ENCODE measurements around the gene LRRN3. TPM values are rescaled to one million over a fixed set of nuclear protein-coding genes. Genes with fewer than 3 reads are reported as not detected.

Gene LRRN3
- total and polyA plus RNA-seq, 2 experiments from 2014 or later, result 3.7 to 6.8 TPM

DNA sequence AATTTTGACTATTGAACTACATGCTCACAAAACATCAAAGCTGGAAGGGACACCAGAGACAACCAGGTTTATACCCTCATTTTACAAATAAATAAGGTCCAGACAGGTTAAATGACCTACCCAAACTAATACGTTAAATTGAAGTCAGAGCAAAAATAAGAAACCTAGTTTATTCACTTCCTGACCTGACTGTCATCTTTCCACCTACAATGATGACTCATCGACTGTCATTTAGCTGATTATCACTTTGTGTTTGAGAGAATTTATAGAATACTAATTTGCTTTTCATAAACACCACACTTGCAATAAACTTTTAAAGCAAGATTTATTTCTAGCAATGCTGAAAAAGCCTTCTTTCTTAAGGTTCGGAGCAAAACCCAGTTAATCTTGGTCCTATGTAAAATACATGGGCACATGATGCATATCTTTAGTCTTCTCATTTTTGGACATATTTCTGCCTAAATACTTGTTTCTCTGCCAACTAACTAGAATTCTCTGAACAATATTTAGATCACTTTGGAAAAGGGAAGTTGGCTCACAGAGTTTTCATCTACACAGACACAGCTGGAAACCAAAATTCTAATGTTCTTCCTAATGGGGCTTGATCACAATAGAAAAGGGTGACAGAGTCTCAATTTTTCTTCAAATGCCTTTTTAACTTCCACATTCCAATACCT, 16.7 kb upstream of the LRRN3 start:
- WGBS (ENCODE audit: low lambda C conversion rate, missing lambda C conversion rate), result 75% methylated on average over 3 of the region's 3 CpGs
- DNase-seq (ENCODE audit: low spot score), result no peak
- no peaks in the 10 kb centered on the region for H3K36me3 ChIP-seq (replicated peaks; ENCODE audit: insufficient read depth, low read depth)

DNA sequence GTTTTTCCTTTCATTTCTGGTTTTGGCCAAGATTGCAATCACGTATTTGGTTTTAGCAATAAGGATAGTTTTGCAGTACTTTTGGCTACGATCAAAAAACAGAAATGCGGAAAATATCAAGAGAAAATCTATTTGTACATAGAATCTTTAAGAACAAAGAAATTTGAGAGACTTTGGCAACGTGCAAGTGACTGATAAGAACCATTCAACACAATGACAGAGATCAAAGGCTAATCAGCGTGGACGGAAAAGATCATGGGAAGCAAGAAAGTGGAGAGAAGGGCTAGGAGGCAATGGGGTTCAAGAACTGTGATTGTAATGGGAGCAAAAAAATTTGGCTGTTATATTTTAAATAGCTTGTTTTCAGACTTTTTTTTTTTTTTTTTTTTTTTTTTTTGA, 16.2 kb upstream of the LRRN3 start:
- Histone ChIP-seq H3K4me2 (no peak overlapping the region), H3K27me3 (no peaks in the 10 kb centered on the region), H3K79me2 (no peaks in the 10 kb centered on the region), H3K4me1 (ENCODE audit: insufficient read depth) (peaks cover 6% of the 10 kb centered on the region), H3K27ac (no peak overlapping the region), H2AFZ (no peak overlapping the region), H3K4me3 (no peak overlapping the region), H3K9me3 (ENCODE audit: low read depth) (no peaks in the 10 kb centered on the region), H4K20me1 (ENCODE audit: insufficient read depth, poor library complexity, severe bottlenecking) (no peaks in the 10 kb centered on the region), H3K9me2 (replicated peaks; ENCODE audit: insufficient read depth) (no peaks in the 10 kb centered on the region), H3K36me3 (replicated peaks; ENCODE audit: insufficient read depth, low read depth) (no peaks in the 10 kb centered on the region)
- WGBS (ENCODE audit: low lambda C conversion rate, missing lambda C conversion rate), result 65% methylated on average over 6 of the region's 6 CpGs
- no peak for DNase-seq (ENCODE audit: low spot score)
- TF ChIP-seq, protein P1, sequence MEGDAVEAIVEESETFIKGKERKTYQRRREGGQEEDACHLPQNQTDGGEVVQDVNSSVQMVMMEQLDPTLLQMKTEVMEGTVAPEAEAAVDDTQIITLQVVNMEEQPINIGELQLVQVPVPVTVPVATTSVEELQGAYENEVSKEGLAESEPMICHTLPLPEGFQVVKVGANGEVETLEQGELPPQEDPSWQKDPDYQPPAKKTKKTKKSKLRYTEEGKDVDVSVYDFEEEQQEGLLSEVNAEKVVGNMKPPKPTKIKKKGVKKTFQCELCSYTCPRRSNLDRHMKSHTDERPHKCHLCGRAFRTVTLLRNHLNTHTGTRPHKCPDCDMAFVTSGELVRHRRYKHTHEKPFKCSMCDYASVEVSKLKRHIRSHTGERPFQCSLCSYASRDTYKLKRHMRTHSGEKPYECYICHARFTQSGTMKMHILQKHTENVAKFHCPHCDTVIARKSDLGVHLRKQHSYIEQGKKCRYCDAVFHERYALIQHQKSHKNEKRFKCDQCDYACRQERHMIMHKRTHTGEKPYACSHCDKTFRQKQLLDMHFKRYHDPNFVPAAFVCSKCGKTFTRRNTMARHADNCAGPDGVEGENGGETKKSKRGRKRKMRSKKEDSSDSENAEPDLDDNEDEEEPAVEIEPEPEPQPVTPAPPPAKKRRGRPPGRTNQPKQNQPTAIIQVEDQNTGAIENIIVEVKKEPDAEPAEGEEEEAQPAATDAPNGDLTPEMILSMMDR (IDR thresholded peaks at IDR 0.05; ENCODE audit: poor library complexity), result no peak
- TF ChIP-seq EZH2phosphoT487 (IDR thresholded peaks at IDR 0.05; ENCODE audit: low read depth, severe bottlenecking, unreplicated experiment) (no peak), EZH2 (IDR thresholded peaks at IDR 0.05; ENCODE audit: borderline replicate concordance) (no peak)

More for the DNA sequence above, 16.7 kb upstream of the LRRN3 start:
- no peaks in the 10 kb centered on the region for H3K79me2 ChIP-seq
- peaks cover 6% of the 10 kb centered on the region for H3K4me1 ChIP-seq (ENCODE audit: insufficient read depth)
- no peak overlapping the region for H3K4me2 ChIP-seq
- no peaks in the 10 kb centered on the region for H3K9me2 ChIP-seq (replicated peaks; ENCODE audit: insufficient read depth)
- no peak overlapping the region for H3K4me3 ChIP-seq
- H2AFZ ChIP-seq, result no peak overlapping the region
- H4K20me1 ChIP-seq (ENCODE audit: insufficient read depth, poor library complexity, severe bottlenecking), result no peaks in the 10 kb centered on the region
- TF ChIP-seq, protein P1 (IDR thresholded peaks at IDR 0.05; ENCODE audit: poor library complexity), result no peak
- TF ChIP-seq EZH2 (IDR thresholded peaks at IDR 0.05; ENCODE audit: borderline replicate concordance) (no peak), EZH2phosphoT487 (IDR thresholded peaks at IDR 0.05; ENCODE audit: low read depth, severe bottlenecking, unreplicated experiment) (no peak)
- H3K27ac ChIP-seq, result no peak overlapping the region
- H3K9me3 ChIP-seq (ENCODE audit: low read depth), result no peaks in the 10 kb centered on the region
- H3K27me3 ChIP-seq, result no peaks in the 10 kb centered on the region

DNA sequence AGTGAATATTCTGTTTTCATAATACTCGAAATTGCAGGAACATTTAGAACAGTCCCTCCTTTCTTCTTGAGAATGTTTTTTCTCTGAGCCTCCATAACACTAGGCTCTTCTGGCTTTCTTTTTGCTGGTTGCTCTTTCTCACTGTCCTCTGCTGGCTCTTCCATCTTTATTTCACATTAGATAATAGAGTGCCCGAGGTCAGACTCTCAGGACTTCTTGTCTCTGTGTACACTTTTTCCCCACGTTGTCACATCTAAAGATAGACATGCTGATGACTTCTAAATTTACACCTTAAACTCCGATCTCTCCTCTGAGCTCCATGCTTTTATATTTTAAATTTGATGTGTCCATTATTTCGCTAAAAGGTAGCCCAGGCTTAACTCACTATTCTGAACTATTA, 15.4 kb upstream of the LRRN3 start:
- no peaks in the 10 kb centered on the region for H3K79me2 ChIP-seq
- H3K27ac ChIP-seq, result no peak overlapping the region
- no peak overlapping the region for H2AFZ ChIP-seq
- TF ChIP-seq, protein P1 (IDR thresholded peaks at IDR 0.05; ENCODE audit: poor library complexity), result no peak
- no peak for TF ChIP-seq EZH2phosphoT487 (IDR thresholded peaks at IDR 0.05; ENCODE audit: low read depth, severe bottlenecking, unreplicated experiment)
- TF ChIP-seq EZH2 (IDR thresholded peaks at IDR 0.05; ENCODE audit: borderline replicate concordance), result no peak
- no peaks in the 10 kb centered on the region for H3K9me3 ChIP-seq (ENCODE audit: low read depth)
- no peaks in the 10 kb centered on the region for H3K36me3 ChIP-seq (replicated peaks; ENCODE audit: insufficient read depth, low read depth)
- H3K27me3 ChIP-seq, result no peaks in the 10 kb centered on the region
- H4K20me1 ChIP-seq (ENCODE audit: insufficient read depth, poor library complexity, severe bottlenecking), result no peaks in the 10 kb centered on the region
- 88% methylated on average over 5 of the region's 5 CpGs for WGBS (ENCODE audit: low lambda C conversion rate, missing lambda C conversion rate)
- no peaks in the 10 kb centered on the region for H3K9me2 ChIP-seq (replicated peaks; ENCODE audit: insufficient read depth)
- peaks cover 6% of the 10 kb centered on the region for H3K4me1 ChIP-seq (ENCODE audit: insufficient read depth)
- H3K4me3 ChIP-seq, result no peak overlapping the region
- no peak for DNase-seq (ENCODE audit: low spot score)
- no peak overlapping the region for H3K4me2 ChIP-seq

All from hepatocyte (in vitro differentiated cells).